HEK293 (cell line): Measurements from ENCODE around the gene CD44.

Experiments used
- CTCF ChIA-PET: fragments of 350-600 bp; formaldehyde crosslinking; extraction: SDS; loops from one replicate; lab custom pipeline; 2021; ENCODE audit warnings: antibody characterized with exemption; lab: Yijun Ruan, JAX
- POLR2A ChIA-PET: fragments of 300-600 bp; formaldehyde crosslinking; extraction: SDS; loops from one replicate; lab custom pipeline; 2020; ENCODE audit warnings: antibody characterized with exemption, inconsistent platforms; lab: Yijun Ruan, JAX
- H3K27ac ChIP-seq: fragments of 200-500 bp; sonication (Bioruptor generic); 2 replicates; pipeline ENCODE4 v1.5.1; 2014; ENCODE audit warnings: low read depth, low read length, control low read depth, inconsistent platforms; ENCODE audit errors: extremely low read depth
- H3K36me3 ChIP-seq, 2 experiments: fragments of 200-500 bp in 1 of 2; sonication (Bioruptor generic) in 1 of 2; 1 replicate in 1 of 2; 2 replicates in 1 of 2; pipeline ENCODE4 v1.5.1; 2014 to 2017; ENCODE audit warnings: inconsistent platforms in 2 of 2, low read length in 2 of 2; ENCODE audit not compliant: control insufficient read depth in 2 of 2, insufficient read depth in 1 of 2
- H3K4me1 ChIP-seq: fragments of 200-500 bp; sonication (Bioruptor generic); 2 replicates; pipeline ENCODE4 v1.5.1; 2014; ENCODE audit warnings: mild to moderate bottlenecking, low read length, inconsistent platforms; ENCODE audit not compliant: control insufficient read depth, insufficient read depth
- H3K4me3 ChIP-seq: 2 replicates; pipeline ENCODE4 v1.5.1; 2011; ENCODE audit warnings: low read depth, mild to moderate bottlenecking, control low read depth, low read length, moderate library complexity
- H3K9me3 ChIP-seq: fragments of 200-500 bp; sonication (Bioruptor generic); 2 replicates; pipeline ENCODE4 v1.5.1; 2014; ENCODE audit warnings: low read depth, low read length, inconsistent platforms; ENCODE audit not compliant: control insufficient read depth, insufficient read depth
- ATF2 ChIP-seq: fragments of 450-650 bp; formaldehyde crosslinking; IDR thresholded peaks from 2 replicates; pipeline ENCODE4 v1.5.1; 2016; ENCODE audit warnings: missing biosample characterization, missing genetic modification characterization, low read depth
- GFI1B ChIP-seq: fragments of 450-650 bp; formaldehyde crosslinking; IDR thresholded peaks from 2 replicates; pipeline ENCODE4 v1.5.1; 2016; ENCODE audit warnings: missing biosample characterization, missing genetic modification characterization
- GLIS1 ChIP-seq: fragments of 450-650 bp; formaldehyde crosslinking; IDR thresholded peaks from 2 replicates; pipeline ENCODE4 v1.5.1; 2016; ENCODE audit warnings: missing biosample characterization, missing genetic modification characterization
- KLF1 ChIP-seq: fragments of 450-650 bp; formaldehyde crosslinking; IDR thresholded peaks from 2 replicates; pipeline ENCODE4 v1.5.1; 2016; ENCODE audit warnings: missing biosample characterization, missing genetic modification characterization
- SP7 ChIP-seq: fragments of 450-650 bp; formaldehyde crosslinking; IDR thresholded peaks from 2 replicates; pipeline ENCODE4 v1.5.1; 2016; ENCODE audit warnings: missing biosample characterization, missing genetic modification characterization
- TCF7L2 ChIP-seq: IDR thresholded peaks from 2 replicates; pipeline ENCODE4 v1.6.1; 2011; ENCODE audit warnings: low read depth, mild to moderate bottlenecking, inconsistent platforms, low read length, moderate library complexity, borderline replicate concordance
- ZBTB1 ChIP-seq: fragments of 450-650 bp; formaldehyde crosslinking; IDR thresholded peaks from 2 replicates; pipeline ENCODE4 v1.5.1; 2016; ENCODE audit warnings: missing biosample characterization, missing genetic modification characterization
- ZBTB21 ChIP-seq: fragments of 450-650 bp; formaldehyde crosslinking; IDR thresholded peaks from 2 replicates; pipeline ENCODE4 v1.5.1; 2017; ENCODE audit warnings: missing biosample characterization, missing genetic modification characterization
- ZBTB48 ChIP-seq: fragments of 450-650 bp; formaldehyde crosslinking; IDR thresholded peaks from 2 replicates; pipeline ENCODE4 v1.5.1; 2016; ENCODE audit warnings: missing biosample characterization, missing genetic modification characterization
- ZFP41 ChIP-seq: fragments of 450-650 bp; formaldehyde crosslinking; IDR thresholded peaks from 2 replicates; pipeline ENCODE4 v1.5.1; 2016; ENCODE audit warnings: missing biosample characterization, missing genetic modification characterization, borderline replicate concordance
- ZIC2 ChIP-seq: fragments of 450-650 bp; formaldehyde crosslinking; IDR thresholded peaks from 2 replicates; pipeline ENCODE4 v1.5.1; 2016; ENCODE audit warnings: missing biosample characterization, missing genetic modification characterization
- ZNF114 ChIP-seq: fragments of 450-650 bp; formaldehyde crosslinking; IDR thresholded peaks from 2 replicates; pipeline ENCODE4 v1.5.0; 2017; ENCODE audit warnings: missing biosample characterization, missing genetic modification characterization
- ZNF146 ChIP-seq: fragments of 450-650 bp; formaldehyde crosslinking; IDR thresholded peaks from 2 replicates; pipeline ENCODE4 v1.5.1; 2016; ENCODE audit warnings: missing biosample characterization, missing genetic modification characterization
- ZNF184 ChIP-seq: fragments of 450-650 bp; IDR thresholded peaks from 2 replicates; pipeline ENCODE4 v1.5.1; 2018; ENCODE audit warnings: missing biosample characterization, mild to moderate bottlenecking, missing genetic modification characterization
- ZNF394 ChIP-seq: fragments of 450-650 bp; formaldehyde crosslinking; IDR thresholded peaks from 2 replicates; pipeline ENCODE4 v1.5.1; 2016; ENCODE audit warnings: missing biosample characterization, missing genetic modification characterization, mild to moderate bottlenecking, moderate library complexity, borderline replicate concordance
- ZNF398 ChIP-seq: fragments of 450-650 bp; formaldehyde crosslinking; IDR thresholded peaks from 2 replicates; pipeline ENCODE4 v1.5.1; 2017; ENCODE audit warnings: missing biosample characterization, missing genetic modification characterization
- ZNF404 ChIP-seq: fragments of 450-650 bp; formaldehyde crosslinking; IDR thresholded peaks from 2 replicates; pipeline ENCODE4 v1.5.1; 2017; ENCODE audit warnings: missing biosample characterization, missing genetic modification characterization
- ZNF555 ChIP-seq: fragments of 450-650 bp; formaldehyde crosslinking; conservative IDR thresholded peaks from 2 replicates; pipeline ENCODE4 v1.5.1; 2017; ENCODE audit warnings: missing biosample characterization, mild to moderate bottlenecking, missing genetic modification characterization, inconsistent platforms
- ZNF558 ChIP-seq: fragments of 450-650 bp; formaldehyde crosslinking; IDR thresholded peaks from 2 replicates; pipeline ENCODE4 v1.5.1; 2016; ENCODE audit warnings: missing biosample characterization, missing genetic modification characterization
- ZNF561 ChIP-seq: fragments of 450-650 bp; IDR thresholded peaks from 2 replicates; pipeline ENCODE4 v1.5.1; 2018; ENCODE audit warnings: missing biosample characterization, missing genetic modification characterization, borderline replicate concordance
- ZNF621 ChIP-seq: fragments of 450-650 bp; formaldehyde crosslinking; IDR thresholded peaks from 2 replicates; pipeline ENCODE4 v1.5.1; 2017; ENCODE audit warnings: missing biosample characterization, missing genetic modification characterization
- ZNF664 ChIP-seq: fragments of 450-650 bp; formaldehyde crosslinking; IDR thresholded peaks from 2 replicates; pipeline ENCODE4 v1.5.1; 2016; ENCODE audit warnings: missing biosample characterization, missing genetic modification characterization
- ZNF843 ChIP-seq: fragments of 450-650 bp; formaldehyde crosslinking; IDR thresholded peaks from 2 replicates; pipeline ENCODE4 v1.5.1; 2016; ENCODE audit warnings: missing biosample characterization, missing genetic modification characterization

Gene CD44

GRCh38 chr11:35146711-35147110 lies 7.7 kb downstream of the CD44 start:
- Histone ChIP-seq H3K4me1 (no peaks in the 10 kb centered on the region), H3K27ac (no peak overlapping the region), H3K9me3 (no peaks in the 10 kb centered on the region), H3K36me3 (no peaks in the 10 kb centered on the region), H3K4me3 (no peak overlapping the region)
- ChIA-PET POLR2A (no interaction called here), CTCF (interaction anchor here (0.6 to 1.3 kb wide), 5 partner anchors 13 to 1115 kb away, joined by 3 to 4 read pairs (median 3); no protein-coding TSS in a partner anchor)
- TF ChIP-seq ATF2 (tag by site-specific recombination) = 0 out of 2 replicates have a peak, but pooled peaks have one; percentile 16
- TF ChIP-seq ZNF146 (tag by site-specific recombination) = no peak
- TF ChIP-seq ZFP41 (tag by site-specific recombination) = no peak
- peak; percentile 58; the same call in 1 of the 2 replicates for TF ChIP-seq ZBTB21
- no peak for TF ChIP-seq ZNF561 (tag by site-specific recombination)
- TF ChIP-seq ZNF555 (tag by site-specific recombination) = no peak

GRCh38 chr11:35147235-35147634 lies 8.3 kb downstream of the CD44 start:
- CTCF ChIA-PET = interaction anchor here (1.2 to 1.3 kb wide), 2 partner anchors 12 to 221 kb away, joined by 3 read pairs; no protein-coding TSS in a partner anchor
- H3K4me1 ChIP-seq = no peaks in the 10 kb centered on the region
- POLR2A ChIA-PET = no interaction called here

GRCh38 chr11:35148163-35148837 lies 9.3 kb downstream of the CD44 start:
- ChIA-PET CTCF (no interaction called here), POLR2A (no interaction called here)
- H3K36me3 ChIP-seq = no peaks in the 10 kb centered on the region
- no peak overlapping the region for H3K27ac ChIP-seq
- no peaks in the 10 kb centered on the region for H3K4me1 ChIP-seq
- TF ChIP-seq ZNF114 (no peak), ZNF664 (tag by site-specific recombination) (peak; percentile 45; the same call in 1 of the 2 replicates)
- H3K9me3 ChIP-seq = no peaks in the 10 kb centered on the region
- no peak overlapping the region for H3K4me3 ChIP-seq

More at GRCh38 chr11:35147235-35147634, 8.3 kb downstream of the CD44 start:
- H3K27ac ChIP-seq = no peak overlapping the region
- TF ChIP-seq ZNF184 (tag by site-specific recombination) (no peak), TCF7L2 (no peak), ZIC2 (tag by site-specific recombination) (peak; percentile 74), ZNF398 (tag by site-specific recombination) (no peak), ZBTB1 (no peak), KLF1 (no peak), ZNF558 (tag by site-specific recombination) (no peak), SP7 (no peak), ZNF843 (tag by site-specific recombination) (no peak), ZNF394 (tag by site-specific recombination) (no peak), ZBTB48 (tag by site-specific recombination) (no peak), ZNF404 (no peak), GLIS1 (tag by site-specific recombination) (peak; percentile 74), GFI1B (tag by site-specific recombination) (no peak), ZNF555 (tag by site-specific recombination) (no peak), ZNF621 (tag by site-specific recombination) (no peak)
- H3K4me3 ChIP-seq = no peak overlapping the region
- H3K9me3 ChIP-seq = no peaks in the 10 kb centered on the region
- no peaks in the 10 kb centered on the region for H3K36me3 ChIP-seq
